ENCODE results near the gene HSPA12B. TPM values are rescaled to one million over a fixed set of nuclear protein-coding genes. Genes with fewer than 3 reads are reported as not detected.

HSPA12B gene
- total RNA-seq, 3 donors from 2014 or later, result 0.08 TPM; not detected in 2

DNA sequence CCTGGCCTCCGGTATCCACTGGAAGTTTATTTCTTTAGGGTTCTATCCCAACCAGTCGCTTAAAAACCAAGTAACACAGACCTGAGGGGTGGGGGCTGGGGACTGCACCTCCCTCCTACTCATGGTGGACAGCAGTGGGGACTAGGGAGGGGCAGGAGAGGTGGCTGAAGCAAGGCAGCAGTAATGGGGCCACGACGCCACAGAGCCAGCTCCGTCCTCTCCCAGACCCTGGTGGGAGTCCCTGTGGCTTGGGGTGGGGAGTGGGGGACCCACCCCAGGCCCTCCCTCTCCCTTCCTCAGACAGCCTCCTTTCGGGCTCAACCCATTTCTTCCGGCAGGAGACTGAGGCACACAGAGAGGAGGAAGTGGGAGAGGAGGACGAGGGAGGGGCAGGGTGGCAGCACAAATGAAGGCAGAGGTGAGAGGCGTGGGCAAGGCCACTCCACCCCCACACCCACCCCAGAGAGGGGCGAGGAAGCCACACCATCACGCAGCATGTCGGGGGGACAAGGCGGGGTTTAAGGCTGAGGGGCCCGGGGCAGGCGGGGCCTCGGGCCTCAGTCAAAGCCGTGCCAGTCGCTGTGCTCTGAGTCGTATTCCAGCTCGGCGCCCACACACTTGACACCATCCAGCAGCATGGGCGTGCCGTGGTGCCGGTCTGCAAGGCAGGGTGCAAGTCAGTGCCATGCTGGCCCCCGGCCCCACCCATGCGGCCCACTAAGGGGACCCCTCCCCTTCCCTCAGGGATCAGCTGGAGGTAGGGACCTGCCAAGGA lies 21.2 kb downstream of the HSPA12B start:
- DNase-seq (no peak), ATAC-seq (no peak)
- Mint-ChIP-seq H3K36me3 (ENCODE audit: insufficient read depth) (peaks cover 7% of the 10 kb centered on the region), H3K9me3 (no peaks in the 10 kb centered on the region), H3K27me3 (ENCODE audit: low read depth) (no peaks in the 10 kb centered on the region), H3K4me1 (ENCODE audit: low read depth) (peaks cover 11% of the 10 kb centered on the region), H3K4me3 (no peak overlapping the region)

DNA sequence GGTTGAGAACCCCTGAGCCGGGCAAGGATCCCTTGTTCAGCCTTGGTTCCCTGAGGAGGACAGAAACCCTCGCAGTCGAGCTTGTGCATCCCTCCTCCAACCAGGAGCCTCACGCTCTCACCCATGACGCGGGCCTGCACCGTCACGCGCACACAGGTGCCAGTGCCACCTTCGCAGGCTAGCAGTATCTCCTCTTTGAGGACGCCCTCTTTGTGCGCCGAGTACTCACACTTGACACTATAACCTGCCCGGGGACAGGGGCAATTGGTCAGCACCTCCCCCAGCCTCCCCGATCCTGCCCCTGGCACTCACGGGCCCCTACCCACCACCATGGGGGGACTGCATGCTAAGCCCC lies 21.8 kb downstream of the HSPA12B start:
- DNase-seq, result no peak
- no peaks in the 10 kb centered on the region for H3K9me3 Mint-ChIP-seq
- peaks cover 7% of the 10 kb centered on the region for H3K36me3 Mint-ChIP-seq (ENCODE audit: insufficient read depth)
- peaks cover 11% of the 10 kb centered on the region for H3K4me1 Mint-ChIP-seq (ENCODE audit: low read depth)
- ATAC-seq, result no peak
- peak overlapping the region; percentile 24 for H3K4me3 Mint-ChIP-seq
- no peaks in the 10 kb centered on the region for H3K27me3 Mint-ChIP-seq (ENCODE audit: low read depth)

DNA sequence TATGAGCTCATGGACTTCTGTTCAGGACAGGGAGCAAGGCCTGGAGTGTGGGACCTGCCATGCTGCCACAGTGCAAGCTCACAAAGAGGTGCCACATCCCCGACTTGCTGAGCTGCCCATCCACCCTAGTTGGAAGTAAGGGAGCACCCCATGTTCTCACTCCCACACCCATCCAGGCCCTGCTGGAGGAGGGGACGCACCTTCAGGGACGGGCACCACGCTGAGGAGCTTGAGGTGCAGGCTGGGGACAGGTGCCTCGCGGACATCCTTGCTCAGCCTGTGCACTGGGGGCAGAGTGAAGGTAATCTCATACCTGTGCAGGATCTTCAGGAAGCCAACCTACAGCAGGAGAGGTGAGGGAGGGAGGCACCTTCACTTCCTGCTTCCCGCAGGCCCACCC lies 22.8 kb downstream of the HSPA12B start:
- Mint-ChIP-seq H3K9me3 (no peaks in the 10 kb centered on the region), H3K36me3 (ENCODE audit: insufficient read depth) (peaks cover 7% of the 10 kb centered on the region), H3K4me3 (no peak overlapping the region), H3K27me3 (ENCODE audit: low read depth) (no peaks in the 10 kb centered on the region), H3K4me1 (ENCODE audit: low read depth) (peaks cover 11% of the 10 kb centered on the region)
- no peak for DNase-seq
- ATAC-seq, result no peak

DNA sequence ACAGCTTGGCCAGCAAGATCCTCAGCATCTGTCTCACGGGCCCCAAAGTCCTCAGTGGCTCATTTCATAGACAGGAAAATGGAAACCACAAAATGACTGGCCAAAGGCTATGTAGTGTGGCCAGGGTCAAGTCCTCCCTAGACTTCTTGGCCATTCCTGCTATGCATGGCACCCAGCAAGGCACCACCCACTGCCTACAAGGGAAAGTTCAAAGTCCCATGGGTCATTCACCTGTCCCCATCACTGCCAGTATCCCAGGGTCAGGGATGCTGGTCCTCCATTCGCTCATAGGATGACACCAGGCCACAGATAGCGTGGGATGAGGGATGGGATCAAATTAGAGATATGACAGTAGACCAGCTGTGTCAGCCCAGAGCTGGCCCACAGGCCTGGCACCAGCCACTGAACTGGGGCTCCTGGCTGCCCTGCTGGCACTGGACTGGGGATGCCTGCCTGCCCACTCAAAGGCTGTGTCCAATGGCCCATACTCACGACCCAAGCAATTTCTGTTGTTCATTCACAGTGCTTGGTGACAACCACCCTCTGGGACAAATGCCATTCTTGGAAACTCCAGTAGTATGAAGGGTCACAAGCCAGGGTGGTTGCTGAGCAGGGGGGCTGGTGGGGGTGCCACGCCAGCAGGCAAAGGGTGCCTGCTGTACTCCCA lies 23.5 kb downstream of the HSPA12B start:
- no peak overlapping the region for H3K4me3 Mint-ChIP-seq
- H3K4me1 Mint-ChIP-seq (ENCODE audit: low read depth), result peaks cover 10% of the 10 kb centered on the region
- H3K36me3 Mint-ChIP-seq (ENCODE audit: insufficient read depth), result peaks cover 7% of the 10 kb centered on the region
- H3K27me3 Mint-ChIP-seq (ENCODE audit: low read depth), result no peaks in the 10 kb centered on the region
- H3K9me3 Mint-ChIP-seq, result no peaks in the 10 kb centered on the region
- ATAC-seq, result no peak
- no peak for DNase-seq

DNA sequence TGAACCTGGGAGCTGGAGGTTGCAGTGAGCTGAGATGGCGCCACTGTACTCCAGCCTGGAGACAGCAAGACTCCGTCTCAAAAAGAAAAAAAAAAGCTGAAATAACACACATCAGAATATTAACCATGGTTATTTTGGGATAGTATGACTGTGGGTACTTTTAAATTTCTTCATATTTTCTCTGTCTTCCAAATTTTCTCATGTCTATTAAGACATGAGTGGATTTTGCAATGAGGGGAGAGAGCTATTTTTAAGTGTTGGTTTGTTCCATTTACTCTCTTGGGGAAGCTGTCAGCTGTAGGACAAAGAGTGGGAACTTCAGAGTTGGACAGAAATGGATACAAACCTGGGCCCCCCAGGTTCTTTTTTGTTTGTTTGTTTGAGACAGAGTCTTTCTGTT lies 24.8 kb downstream of the HSPA12B start:
- Mint-ChIP-seq H3K9me3 (no peaks in the 10 kb centered on the region), H3K27me3 (ENCODE audit: low read depth) (no peaks in the 10 kb centered on the region), H3K4me1 (ENCODE audit: low read depth) (peaks cover 6% of the 10 kb centered on the region), H3K4me3 (no peak overlapping the region), H3K36me3 (ENCODE audit: insufficient read depth) (peaks cover 11% of the 10 kb centered on the region)
- ATAC-seq (no peak), DNase-seq (no peak)

DNA sequence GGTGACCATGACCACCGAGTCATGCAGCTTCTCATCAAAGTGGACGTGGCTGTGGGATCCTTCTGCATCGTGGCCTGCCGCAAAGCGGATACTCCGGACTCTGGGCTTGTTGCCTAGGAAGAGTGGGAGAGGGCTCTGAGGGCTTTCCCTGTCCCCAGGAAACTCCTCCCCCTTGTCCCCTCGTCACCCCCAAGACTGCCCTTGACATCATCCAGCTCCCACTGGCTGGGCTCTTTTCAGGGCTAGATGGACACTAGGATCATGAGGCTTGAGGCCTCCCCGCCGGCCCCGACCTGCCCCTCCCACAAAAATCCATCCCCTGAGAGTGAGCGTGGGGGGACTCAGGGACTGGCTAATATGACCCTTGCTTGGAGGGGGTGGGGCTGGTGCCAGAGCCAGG lies 26.1 kb downstream of the HSPA12B start:
- no peak for DNase-seq
- Mint-ChIP-seq H3K36me3 (ENCODE audit: insufficient read depth) (peaks cover 11% of the 10 kb centered on the region), H3K4me1 (ENCODE audit: low read depth) (no peaks in the 10 kb centered on the region), H3K9me3 (no peaks in the 10 kb centered on the region), H3K27me3 (ENCODE audit: low read depth) (no peaks in the 10 kb centered on the region), H3K4me3 (no peak overlapping the region)
- no peak for ATAC-seq

DNA sequence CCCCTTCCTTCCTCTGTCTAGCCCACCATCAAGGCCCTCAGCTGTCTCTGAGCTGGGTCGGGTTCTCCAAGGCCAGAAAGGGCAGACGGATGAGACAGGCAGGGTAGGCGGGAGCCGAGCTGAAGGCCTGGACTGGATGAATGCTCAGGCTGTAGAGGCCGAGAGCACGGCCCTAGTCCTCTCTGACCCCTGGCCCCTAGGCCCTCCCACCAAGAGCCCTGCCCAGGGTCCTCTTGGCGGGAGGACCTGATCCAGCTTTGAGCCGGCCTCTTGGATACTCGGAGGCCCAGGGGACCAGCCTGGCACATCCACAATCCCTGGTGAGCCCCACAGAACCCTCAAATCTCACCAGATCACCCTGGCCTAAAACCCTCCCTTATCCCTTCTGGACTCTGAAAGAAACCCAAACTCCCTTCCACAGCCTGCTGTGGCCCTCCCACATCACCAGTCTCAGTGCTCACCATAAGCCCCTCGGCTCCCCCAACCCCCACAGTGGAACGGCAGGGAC lies 26.9 kb downstream of the HSPA12B start:
- no peak for ATAC-seq
- H3K27me3 Mint-ChIP-seq (ENCODE audit: low read depth), result no peaks in the 10 kb centered on the region
- no peak for DNase-seq
- H3K9me3 Mint-ChIP-seq, result no peaks in the 10 kb centered on the region
- H3K36me3 Mint-ChIP-seq (ENCODE audit: insufficient read depth), result peaks cover 11% of the 10 kb centered on the region
- no peaks in the 10 kb centered on the region for H3K4me1 Mint-ChIP-seq (ENCODE audit: low read depth)
- no peak overlapping the region for H3K4me3 Mint-ChIP-seq

DNA sequence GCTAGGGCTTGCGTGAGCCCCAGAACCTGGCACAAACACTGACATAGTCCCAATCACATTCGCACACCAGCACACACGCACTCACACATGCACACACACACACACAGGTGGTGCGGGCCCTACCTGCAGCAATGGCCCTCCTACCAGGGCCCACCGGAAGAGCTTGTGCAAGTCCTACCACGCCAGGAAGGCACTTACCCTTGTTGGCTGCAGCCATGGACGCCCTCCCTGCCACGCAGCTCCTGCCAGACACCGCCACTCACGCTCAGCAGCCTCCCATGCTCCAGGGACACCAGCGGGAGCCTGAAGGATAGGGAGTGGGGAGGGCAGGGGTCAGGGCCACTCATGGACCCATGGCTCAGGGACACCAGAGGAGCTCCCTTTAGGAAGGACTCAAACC lies 27.4 kb downstream of the HSPA12B start:
- H3K27me3 Mint-ChIP-seq (ENCODE audit: low read depth), result no peaks in the 10 kb centered on the region
- no peak for ATAC-seq
- no peak overlapping the region for H3K4me3 Mint-ChIP-seq
- H3K4me1 Mint-ChIP-seq (ENCODE audit: low read depth), result no peaks in the 10 kb centered on the region
- no peaks in the 10 kb centered on the region for H3K9me3 Mint-ChIP-seq
- DNase-seq, result no peak
- peaks cover 11% of the 10 kb centered on the region for H3K36me3 Mint-ChIP-seq (ENCODE audit: insufficient read depth)

DNA sequence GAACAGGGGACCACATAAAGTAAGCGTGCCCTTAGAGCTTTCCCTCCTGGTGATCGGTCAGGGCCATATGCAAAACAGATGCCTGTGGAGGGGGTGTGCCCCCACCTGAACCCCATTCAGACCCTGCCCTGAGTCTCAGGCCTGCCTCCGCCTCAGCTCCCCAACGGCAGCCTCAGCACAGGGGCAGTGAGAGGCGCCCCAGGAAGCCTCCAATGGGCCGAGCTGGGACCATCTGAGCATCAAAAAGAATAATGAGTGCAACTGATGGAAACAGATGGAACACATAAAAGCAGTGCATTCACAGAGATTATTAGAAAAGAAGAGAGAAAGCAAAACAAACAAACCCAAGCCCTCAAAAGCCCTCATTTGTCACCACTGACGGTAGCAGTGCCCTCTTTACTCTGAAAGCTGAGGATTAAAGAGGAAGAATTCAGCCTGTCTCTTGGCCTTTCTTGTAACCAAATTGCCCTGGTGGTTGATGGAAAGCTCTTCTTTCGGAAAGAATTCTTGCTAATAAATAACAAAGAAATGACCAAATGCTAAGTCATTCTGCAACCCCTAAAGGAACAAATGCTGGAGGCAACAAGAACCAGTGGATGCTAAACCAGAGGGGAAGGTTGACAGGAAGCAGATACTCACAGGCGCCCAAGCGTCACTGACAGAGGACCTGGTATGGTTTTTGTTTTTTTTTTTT lies 28.3 kb downstream of the HSPA12B start:
- Mint-ChIP-seq H3K9me3 (no peaks in the 10 kb centered on the region), H3K27me3 (ENCODE audit: low read depth) (no peaks in the 10 kb centered on the region), H3K4me3 (no peak overlapping the region), H3K4me1 (ENCODE audit: low read depth) (peaks cover under 1% of the 10 kb centered on the region), H3K36me3 (ENCODE audit: insufficient read depth) (peaks cover 11% of the 10 kb centered on the region)
- DNase-seq (no peak), ATAC-seq (no peak)

DNA sequence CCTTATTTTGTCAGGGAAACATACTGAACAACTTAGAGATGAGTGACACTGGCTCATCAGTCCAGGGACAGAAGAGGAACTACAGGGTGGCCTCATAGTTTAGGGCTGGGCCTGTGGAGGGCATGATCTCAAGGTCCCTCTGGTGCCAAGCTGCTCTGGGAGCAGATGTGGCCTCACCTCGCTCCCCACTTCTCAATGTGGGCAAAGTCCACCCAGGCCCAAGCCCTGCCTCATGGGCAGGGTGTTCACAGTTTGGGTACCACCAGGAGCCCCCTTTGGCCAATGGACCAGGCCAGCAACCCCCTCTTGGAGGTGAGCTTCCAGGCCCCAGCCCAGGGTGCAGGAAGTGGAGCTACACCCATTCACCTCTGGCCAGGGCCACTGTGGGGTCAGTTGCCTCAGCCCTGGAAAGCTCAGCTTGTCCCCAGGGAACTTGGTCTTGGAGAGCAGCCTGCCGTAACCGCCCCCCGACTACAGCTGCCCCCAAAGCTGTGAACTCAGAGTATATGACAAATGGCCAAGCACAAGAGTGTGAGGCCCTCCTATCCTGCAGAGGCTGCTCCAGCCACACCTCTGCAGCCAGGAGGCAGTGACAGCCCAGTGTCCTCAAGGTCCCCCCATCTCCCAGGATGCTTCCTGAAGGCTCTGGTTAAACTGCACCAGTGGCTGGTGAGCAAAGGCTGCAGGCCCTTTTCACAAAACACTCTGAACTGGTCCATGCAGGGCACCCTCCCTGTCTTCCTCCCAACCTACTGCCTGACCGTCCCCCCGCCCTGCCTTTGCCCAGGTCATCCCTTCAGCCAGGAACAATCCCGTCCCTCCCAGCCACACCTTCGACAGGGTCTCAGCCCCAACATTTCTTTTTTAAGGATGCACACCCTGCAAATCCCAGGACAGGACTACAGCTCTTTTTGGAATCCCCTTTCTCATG lies 31.5 kb downstream of the HSPA12B start:
- ATAC-seq (no peak), DNase-seq (no peak)
- Mint-ChIP-seq H3K9me3 (no peaks in the 10 kb centered on the region), H3K27me3 (ENCODE audit: low read depth) (no peaks in the 10 kb centered on the region), H3K36me3 (ENCODE audit: insufficient read depth) (peaks cover 3% of the 10 kb centered on the region), H3K4me3 (no peak overlapping the region), H3K4me1 (ENCODE audit: low read depth) (peaks cover 17% of the 10 kb centered on the region)

DNA sequence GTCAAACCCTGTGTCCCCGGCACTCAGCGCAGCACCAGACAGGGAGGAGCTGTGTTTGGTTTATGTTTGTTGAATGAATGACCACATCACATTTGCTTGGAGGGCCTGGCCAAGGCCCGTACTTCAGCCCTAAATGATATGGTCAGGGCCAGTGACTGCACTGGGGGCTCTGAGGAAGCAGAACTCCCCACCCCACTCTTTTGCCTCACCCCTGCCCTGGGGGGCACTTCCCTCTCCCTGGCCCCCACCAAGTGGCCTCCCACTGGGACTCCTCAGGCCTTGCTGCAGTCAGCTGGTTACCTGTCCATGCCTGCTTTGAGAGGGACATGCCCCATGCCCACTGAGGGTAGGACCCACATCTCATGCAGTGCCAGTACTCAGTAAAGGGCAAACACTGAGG lies 32.2 kb downstream of the HSPA12B start:
- peaks cover 3% of the 10 kb centered on the region for H3K36me3 Mint-ChIP-seq (ENCODE audit: insufficient read depth)
- H3K9me3 Mint-ChIP-seq, result no peaks in the 10 kb centered on the region
- H3K27me3 Mint-ChIP-seq (ENCODE audit: low read depth), result no peaks in the 10 kb centered on the region
- H3K4me3 Mint-ChIP-seq, result no peak overlapping the region
- DNase-seq, result no peak
- no peak for ATAC-seq
- peaks cover 20% of the 10 kb centered on the region for H3K4me1 Mint-ChIP-seq (ENCODE audit: low read depth)

DNA sequence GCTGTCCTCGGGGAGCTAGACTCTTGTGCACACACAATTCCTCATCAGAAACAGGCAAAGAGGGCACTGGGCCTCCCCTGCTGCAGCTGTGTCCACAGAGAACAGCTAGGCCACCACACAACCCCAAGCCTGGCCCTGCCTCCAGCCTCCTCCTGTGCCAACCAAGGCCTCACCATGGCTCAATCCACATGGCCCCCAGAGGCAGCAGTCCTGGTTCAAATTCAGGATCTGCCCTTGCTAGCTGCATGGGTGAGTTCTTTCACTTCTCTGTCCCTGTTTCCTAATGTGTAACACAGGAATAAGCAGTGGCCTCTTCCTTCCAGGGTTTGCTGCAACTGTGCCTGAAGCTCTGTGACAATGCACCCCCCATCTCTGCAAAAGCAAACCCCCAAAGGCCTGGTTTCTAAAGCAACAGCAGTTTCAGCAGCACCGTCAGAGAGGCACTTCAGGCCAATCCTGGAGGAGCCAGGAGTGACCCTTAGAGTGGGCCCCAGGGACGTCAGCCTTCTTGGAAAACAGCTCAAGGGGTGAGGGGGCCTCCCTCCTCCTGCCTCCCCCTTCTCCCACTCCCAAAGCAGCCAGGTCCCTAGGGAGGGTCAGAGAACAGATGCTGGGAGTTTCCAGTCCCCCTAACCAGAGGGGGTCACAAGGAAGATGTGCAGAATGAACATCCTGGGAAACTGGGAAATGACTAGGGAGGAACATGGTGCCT lies 32.8 kb downstream of the HSPA12B start:
- DNase-seq (no peak), ATAC-seq (no peak)
- H3K27me3 Mint-ChIP-seq (ENCODE audit: low read depth), result no peaks in the 10 kb centered on the region
- H3K4me3 Mint-ChIP-seq, result peak overlapping the region; percentile 37
- peaks cover 3% of the 10 kb centered on the region for H3K36me3 Mint-ChIP-seq (ENCODE audit: insufficient read depth)
- H3K9me3 Mint-ChIP-seq, result no peaks in the 10 kb centered on the region
- peaks cover 20% of the 10 kb centered on the region for H3K4me1 Mint-ChIP-seq (ENCODE audit: low read depth)

DNA sequence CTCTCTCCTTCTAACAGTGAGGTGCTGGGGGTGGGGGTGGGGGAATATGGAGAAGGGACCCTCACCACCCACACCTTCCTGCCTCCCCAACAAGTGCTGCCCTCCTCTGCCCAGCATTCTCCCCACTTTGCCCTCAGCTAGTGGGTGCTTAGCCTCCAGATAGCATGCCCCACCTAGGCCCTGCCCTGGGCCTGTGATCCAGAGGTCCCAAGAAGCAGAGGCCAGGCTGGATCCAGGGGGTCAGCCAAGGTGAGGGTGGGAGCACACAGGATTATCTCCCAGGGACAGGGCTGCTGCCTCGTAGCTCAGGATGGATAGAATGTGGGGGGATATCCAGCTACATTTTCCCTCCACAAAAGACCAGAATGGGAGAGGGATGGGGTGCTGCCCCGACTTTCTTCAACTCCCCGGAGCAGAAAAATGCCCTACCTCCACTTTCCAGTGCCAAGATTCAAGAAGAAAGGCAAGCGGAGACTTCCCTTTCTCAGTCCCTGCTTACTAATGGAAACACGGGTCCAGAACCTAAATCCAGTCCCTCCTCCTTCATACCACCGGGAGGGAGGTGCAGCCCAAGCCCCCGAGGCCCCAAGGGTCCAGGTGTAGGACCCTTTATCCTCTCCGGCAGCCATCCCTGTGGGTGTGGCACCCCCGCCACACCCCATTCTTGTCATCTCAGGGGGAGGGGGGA lies 34.1 kb downstream of the HSPA12B start:
- no peak for DNase-seq
- H3K4me3 Mint-ChIP-seq, result peak overlapping the region; percentile 87
- ATAC-seq, result no peak
- H3K4me1 Mint-ChIP-seq (ENCODE audit: low read depth), result peaks cover 20% of the 10 kb centered on the region
- peaks cover 2% of the 10 kb centered on the region for H3K36me3 Mint-ChIP-seq (ENCODE audit: insufficient read depth)
- no peaks in the 10 kb centered on the region for H3K9me3 Mint-ChIP-seq
- no peaks in the 10 kb centered on the region for H3K27me3 Mint-ChIP-seq (ENCODE audit: low read depth)

Data from activated T-cell treated with anti-CD3 and anti-CD28 coated beads, Interleukin-2, amount 50 U/mL, for 4 hours (primary cell).